Measurements from ENCODE around the gene PKDREJ.

Gene PKDREJ

DNA sequence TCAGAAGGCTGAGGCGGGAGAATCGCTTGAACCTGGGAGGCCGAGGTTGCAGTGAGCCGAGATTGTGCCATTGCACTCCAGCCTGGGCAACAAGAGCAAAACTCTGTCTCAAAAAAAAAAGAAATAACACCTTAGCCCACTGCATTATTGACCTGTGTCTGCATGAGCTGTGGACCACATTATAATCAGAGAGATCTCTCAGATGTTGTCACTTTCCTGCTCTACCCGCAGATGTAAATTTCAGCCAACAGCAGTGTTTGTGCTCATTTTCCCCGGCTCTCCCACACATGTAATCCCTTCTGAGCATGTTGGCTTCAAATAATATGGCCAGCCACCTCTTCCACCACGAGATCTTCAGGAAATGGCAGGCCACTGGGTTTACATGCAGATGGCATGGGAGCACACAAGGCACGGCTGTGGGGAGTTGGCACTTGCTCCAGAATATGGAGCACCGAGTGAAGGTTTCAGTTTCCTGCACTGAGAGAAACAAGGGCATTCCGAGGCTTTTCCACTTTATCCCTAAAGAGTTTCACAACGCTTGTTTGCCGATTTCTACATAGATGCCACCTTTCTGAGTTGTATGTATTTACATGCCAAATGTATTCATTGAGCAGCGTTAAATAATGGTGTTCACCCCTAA lies 32.8 kb downstream of the PKDREJ start:
- H3K4me3 ChIP-seq (ENCODE audit: low read depth, low read length): no peak overlapping the region
- TF ChIP-seq, protein P1, sequence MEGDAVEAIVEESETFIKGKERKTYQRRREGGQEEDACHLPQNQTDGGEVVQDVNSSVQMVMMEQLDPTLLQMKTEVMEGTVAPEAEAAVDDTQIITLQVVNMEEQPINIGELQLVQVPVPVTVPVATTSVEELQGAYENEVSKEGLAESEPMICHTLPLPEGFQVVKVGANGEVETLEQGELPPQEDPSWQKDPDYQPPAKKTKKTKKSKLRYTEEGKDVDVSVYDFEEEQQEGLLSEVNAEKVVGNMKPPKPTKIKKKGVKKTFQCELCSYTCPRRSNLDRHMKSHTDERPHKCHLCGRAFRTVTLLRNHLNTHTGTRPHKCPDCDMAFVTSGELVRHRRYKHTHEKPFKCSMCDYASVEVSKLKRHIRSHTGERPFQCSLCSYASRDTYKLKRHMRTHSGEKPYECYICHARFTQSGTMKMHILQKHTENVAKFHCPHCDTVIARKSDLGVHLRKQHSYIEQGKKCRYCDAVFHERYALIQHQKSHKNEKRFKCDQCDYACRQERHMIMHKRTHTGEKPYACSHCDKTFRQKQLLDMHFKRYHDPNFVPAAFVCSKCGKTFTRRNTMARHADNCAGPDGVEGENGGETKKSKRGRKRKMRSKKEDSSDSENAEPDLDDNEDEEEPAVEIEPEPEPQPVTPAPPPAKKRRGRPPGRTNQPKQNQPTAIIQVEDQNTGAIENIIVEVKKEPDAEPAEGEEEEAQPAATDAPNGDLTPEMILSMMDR (IDR thresholded peaks at IDR 0.05; ENCODE audit: low read depth, low read length): no peak
- no peak for TF ChIP-seq POLR2A (IDR thresholded peaks at IDR 0.05; ENCODE audit: extremely low read depth, insufficient read length)
- no peak for TF ChIP-seq MYC (IDR thresholded peaks at IDR 0.05; ENCODE audit: low read depth, low read length)
- TF ChIP-seq, protein P2, sequence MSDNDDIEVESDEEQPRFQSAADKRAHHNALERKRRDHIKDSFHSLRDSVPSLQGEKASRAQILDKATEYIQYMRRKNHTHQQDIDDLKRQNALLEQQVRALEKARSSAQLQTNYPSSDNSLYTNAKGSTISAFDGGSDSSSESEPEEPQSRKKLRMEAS (IDR thresholded peaks at IDR 0.05; ENCODE audit: low read depth, low read length): no peak
- no peak for DNase-seq (ENCODE audit: low read depth)

DNA sequence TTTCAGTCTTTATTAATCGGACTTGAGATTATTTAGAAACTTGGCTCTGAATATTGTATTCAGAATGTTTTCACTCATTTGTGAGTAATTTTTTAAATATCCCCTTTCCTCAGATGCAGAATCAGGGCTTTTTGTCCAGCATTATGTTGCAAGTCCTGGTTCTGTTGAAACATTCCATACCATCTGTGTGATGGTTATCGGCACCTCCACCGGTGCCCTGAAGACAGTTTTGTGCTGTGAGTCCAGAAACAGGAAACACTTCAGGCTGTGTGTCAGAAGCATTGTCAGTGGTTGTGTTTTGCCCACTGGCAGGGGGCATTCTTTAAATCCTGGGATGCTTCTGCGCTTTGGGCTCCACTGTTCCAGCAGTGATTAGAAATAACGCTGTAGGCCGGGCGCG lies 33.4 kb downstream of the PKDREJ start:
- no peak for DNase-seq (ENCODE audit: low read depth)
- TF ChIP-seq MYC (IDR thresholded peaks at IDR 0.05; ENCODE audit: low read depth, low read length) (no peak), POLR2A (IDR thresholded peaks at IDR 0.05; ENCODE audit: extremely low read depth, insufficient read length) (no peak)
- TF ChIP-seq, protein P2 (IDR thresholded peaks at IDR 0.05; ENCODE audit: low read depth, low read length): no peak
- TF ChIP-seq, protein P1 (IDR thresholded peaks at IDR 0.05; ENCODE audit: low read depth, low read length): no peak
- H3K4me3 ChIP-seq (ENCODE audit: low read depth, low read length): no peak overlapping the region

DNA sequence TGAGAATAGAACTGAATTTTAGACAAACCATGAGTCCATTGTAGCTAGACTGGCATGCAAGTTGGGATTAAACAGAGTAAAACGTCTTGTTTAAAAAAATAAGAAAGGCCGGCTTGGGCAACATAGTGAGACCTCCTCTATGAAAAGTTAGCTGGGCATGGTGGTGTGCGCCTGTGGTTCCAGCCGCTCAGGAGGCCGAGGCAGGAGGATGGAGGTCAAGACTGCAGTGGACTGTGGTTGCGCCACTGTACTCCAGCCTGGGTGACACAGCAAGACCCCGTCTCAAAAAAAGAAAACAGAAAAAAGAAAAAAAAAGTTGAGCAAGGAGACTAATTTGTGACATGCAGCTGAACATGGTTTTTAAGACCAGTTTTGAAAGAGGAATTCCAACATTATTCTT lies 36.6 kb downstream of the PKDREJ start:
- H3K4me3 ChIP-seq (ENCODE audit: low read depth, low read length): no peak overlapping the region
- no peak for DNase-seq (ENCODE audit: low read depth)
- no peak for TF ChIP-seq MYC (IDR thresholded peaks at IDR 0.05; ENCODE audit: low read depth, low read length)
- TF ChIP-seq, protein P2 (IDR thresholded peaks at IDR 0.05; ENCODE audit: low read depth, low read length): no peak
- no peak for TF ChIP-seq POLR2A (IDR thresholded peaks at IDR 0.05; ENCODE audit: extremely low read depth, insufficient read length)

DNA sequence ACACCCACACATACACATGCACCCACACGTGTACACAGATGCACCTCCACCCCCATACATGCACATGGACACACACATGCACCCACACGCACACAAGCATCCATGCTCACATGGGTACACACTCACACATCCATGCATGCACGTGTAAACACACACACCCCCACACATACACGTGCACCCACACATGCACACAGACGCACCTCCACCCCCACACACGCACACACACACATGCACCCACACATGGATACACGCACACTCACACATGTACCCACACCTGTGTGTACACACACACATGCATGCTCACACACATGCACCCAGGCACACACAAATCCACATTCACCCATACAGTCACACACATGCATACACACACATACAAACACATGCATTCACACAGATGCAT lies 37.5 kb downstream of the PKDREJ start:
- H3K4me3 ChIP-seq (ENCODE audit: low read depth, low read length): no peak overlapping the region
- TF ChIP-seq, protein P1 (IDR thresholded peaks at IDR 0.05; ENCODE audit: low read depth, low read length): no peak
- TF ChIP-seq MYC (IDR thresholded peaks at IDR 0.05; ENCODE audit: low read depth, low read length): no peak
- no peak for TF ChIP-seq POLR2A (IDR thresholded peaks at IDR 0.05; ENCODE audit: extremely low read depth, insufficient read length)
- TF ChIP-seq, protein P2 (IDR thresholded peaks at IDR 0.05; ENCODE audit: low read depth, low read length): no peak
- no peak for DNase-seq (ENCODE audit: low read depth)

DNA sequence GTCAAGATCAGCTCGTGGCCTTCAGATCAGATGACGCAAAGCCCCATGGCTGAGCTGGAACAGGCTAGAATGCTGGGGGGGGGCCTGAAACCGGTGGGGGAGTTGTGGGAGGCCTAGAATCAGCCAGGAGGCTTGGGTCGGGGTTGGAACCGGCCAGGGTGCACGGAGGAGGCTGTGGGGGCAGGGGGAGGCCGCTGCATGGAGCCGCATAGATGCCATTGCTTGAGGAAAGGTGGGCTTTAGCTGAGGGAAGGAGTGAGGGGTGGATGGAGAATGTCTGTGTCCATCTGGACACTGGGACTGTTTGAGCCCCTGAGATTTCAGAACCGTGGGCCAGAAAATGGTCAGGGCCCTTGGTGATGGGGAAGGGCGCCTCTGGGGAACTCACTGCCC lies 38.2 kb downstream of the PKDREJ start:
- TF ChIP-seq, protein P2 (IDR thresholded peaks at IDR 0.05; ENCODE audit: low read depth, low read length): no peak
- TF ChIP-seq MYC (IDR thresholded peaks at IDR 0.05; ENCODE audit: low read depth, low read length) (no peak), POLR2A (IDR thresholded peaks at IDR 0.05; ENCODE audit: extremely low read depth, insufficient read length) (no peak)
- TF ChIP-seq, protein P1 (IDR thresholded peaks at IDR 0.05; ENCODE audit: low read depth, low read length): no peak
- DNase-seq (ENCODE audit: low read depth): no peak
- H3K4me3 ChIP-seq (ENCODE audit: low read depth, low read length): no peak overlapping the region

DNA sequence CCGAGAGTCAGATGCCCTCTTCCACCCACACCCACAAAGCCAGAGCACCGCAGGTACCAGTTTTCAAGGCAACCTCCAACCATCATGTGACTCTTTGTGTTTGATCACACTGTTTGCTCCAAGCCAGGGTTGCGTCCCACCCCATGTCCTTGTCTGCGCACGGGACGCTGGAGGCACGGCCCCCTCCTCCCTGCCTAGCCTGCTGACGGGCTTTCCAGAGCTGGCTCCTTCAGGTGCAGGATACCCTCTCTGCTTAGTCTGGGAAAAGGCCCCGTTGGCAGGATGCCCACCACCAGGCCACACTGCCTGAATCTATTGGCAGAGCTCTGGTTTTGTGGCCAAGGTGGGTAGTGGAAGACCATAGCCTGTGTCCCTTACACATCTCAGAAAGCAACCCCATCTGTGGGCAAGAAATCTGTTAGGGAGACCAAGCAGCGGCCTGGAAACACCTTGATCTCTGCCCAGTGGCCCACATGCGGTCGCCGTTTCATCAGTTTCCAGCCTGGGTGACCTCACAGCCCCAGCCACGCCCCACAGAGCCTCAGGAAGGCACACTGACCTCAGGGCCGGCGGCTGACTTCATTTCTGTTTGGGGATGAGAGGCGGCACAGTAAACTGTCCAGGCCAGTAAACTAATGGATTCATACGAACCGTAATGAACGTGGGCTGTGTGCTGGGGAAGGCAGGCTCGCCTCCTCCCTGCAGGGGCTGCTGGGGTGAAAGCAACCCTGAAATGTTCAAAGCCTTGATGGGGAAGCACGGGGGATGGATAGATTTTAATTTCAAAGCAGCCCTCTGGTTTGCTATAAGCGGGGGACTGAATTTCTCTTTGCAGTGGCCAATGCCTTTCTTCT lies 38.9 kb downstream of the PKDREJ start:
- TF ChIP-seq, protein P1 (IDR thresholded peaks at IDR 0.05; ENCODE audit: low read depth, low read length): no peak
- TF ChIP-seq MYC (IDR thresholded peaks at IDR 0.05; ENCODE audit: low read depth, low read length): no peak
- TF ChIP-seq, protein P2 (IDR thresholded peaks at IDR 0.05; ENCODE audit: low read depth, low read length): no peak
- TF ChIP-seq POLR2A (IDR thresholded peaks at IDR 0.05; ENCODE audit: extremely low read depth, insufficient read length): no peak
- no peak for DNase-seq (ENCODE audit: low read depth)
- H3K4me3 ChIP-seq (ENCODE audit: low read depth, low read length): no peak overlapping the region
